Uterus (tissue), 4 donors: ENCODE measurements around the gene PNLIPRP1. TPM values are rescaled to one million over a fixed set of nuclear protein-coding genes. Genes with fewer than 3 reads are reported as not detected.

ENCODE experiments used
- DNase-seq, 2 donors: peaks; one replicate each; pipeline ENCODE4 v3.0.0-alpha.2; 2019 to 2020
- H3K27ac ChIP-seq, 2 donors: fragments of 200-600 bp; sonication (generic); 1 replicate in 1 of 2; 2 replicates in 1 of 2; pipeline ENCODE4 v1.5.1; 2016 to 2018
- H3K27me3 ChIP-seq, 2 donors: fragments of 200-600 bp; sonication (generic); one replicate each; pipeline ENCODE4 v1.5.1; 2018 to 2019; ENCODE audit warnings: control low read depth in 1 of 2
- H3K36me3 ChIP-seq, 2 donors: fragments of 200-600 bp; sonication (generic); one replicate each; pipeline ENCODE4 v1.5.1; 2019; ENCODE audit warnings: control low read depth in 1 of 2
- H3K4me1 ChIP-seq, 2 donors: fragments of 200-600 bp; sonication (generic); one replicate each; pipeline ENCODE4 v1.5.1; 2018 to 2019; ENCODE audit warnings: control low read depth in 1 of 2
- H3K4me3 ChIP-seq, 2 donors: fragments of 200-600 bp; sonication (generic); 1 replicate in 1 of 2; 2 replicates in 1 of 2; pipeline ENCODE4 v1.5.1; 2018 to 2019; ENCODE audit warnings: mild to moderate bottlenecking in 1 of 2
- H3K9me3 ChIP-seq, 2 donors: fragments of 200-600 bp; sonication (generic); one replicate each; pipeline ENCODE4 v1.5.1; 2019; ENCODE audit warnings: control low read depth in 1 of 2
- CTCF ChIP-seq, 4 experiments: fragments of 200-600 bp in 2 of 4; fragments of 450-650 bp in 2 of 4; sonication (generic) in 2 of 4; IDR thresholded peaks; one replicate each; pipeline ENCODE4 v1.5.1; 2016 to 2019; ENCODE audit warnings: antibody characterized with exemption in 4 of 4, mild to moderate bottlenecking in 2 of 4, moderate library complexity in 1 of 4
- POLR2A ChIP-seq, 2 donors: fragments of 450-650 bp; IDR thresholded peaks; one replicate each; pipeline ENCODE4 v1.6.1; 2016; ENCODE audit warnings: antibody characterized with exemption in 2 of 2, mild to moderate bottlenecking in 1 of 2, moderate library complexity in 1 of 2
- intact Hi-C: fragments of 100-400 bp; cut with DNase I; formaldehyde crosslinking; loops from one replicate; pipeline ENCODE4 v1.15.1; 2023; ENCODE audit warnings: low total_unique reads
- total RNA-seq, 4 donors: library from RNA; depleted of rRNA in 3 of 4; stranded (reverse); fragments of >200 nt in 3 of 4; gene quantifications; one replicate each; pipeline versions ENCODE4 v1.1.0 to v1.2.4, GENCODE V29; 2014 to 2023
- donor health status: DM: yes; HTN: yes; CAD: no.

PNLIPRP1 gene
- total RNA-seq, 4 donors from 2014 or later = not detected

GRCh38 chr10:116613471-116613870 is 22.7 kb downstream of the PNLIPRP1 start:
- Histone ChIP-seq H3K27ac (no peak overlapping the region), H3K27me3 (no peaks in the 10 kb centered on the region), H3K4me3 (no peak overlapping the region), H3K4me1 (no peaks in the 10 kb centered on the region), H3K9me3 (no peaks in the 10 kb centered on the region), H3K36me3 (no peaks in the 10 kb centered on the region)
- no peak for TF ChIP-seq POLR2A (IDR thresholded peaks at IDR 0.05)
- TF ChIP-seq CTCF (IDR thresholded peaks at IDR 0.05) = no peak
- DNase-seq = no peak
- intact Hi-C loops = no loop called here

GRCh38 chr10:116614796-116615195 is 24.0 kb downstream of the PNLIPRP1 start:
- Histone ChIP-seq H3K36me3 (no peaks in the 10 kb centered on the region), H3K9me3 (no peaks in the 10 kb centered on the region), H3K4me3 (no peak overlapping the region), H3K27me3 (no peaks in the 10 kb centered on the region), H3K4me1 (no peaks in the 10 kb centered on the region), H3K27ac (no peak overlapping the region)
- DNase-seq = no peak
- TF ChIP-seq POLR2A (IDR thresholded peaks at IDR 0.05) (no peak), CTCF (IDR thresholded peaks at IDR 0.05) (no peak)
- intact Hi-C loops = no loop called here

GRCh38 chr10:116615199-116615776 is 24.5 kb downstream of the PNLIPRP1 start:
- H3K27ac ChIP-seq = no peak overlapping the region
- no peaks in the 10 kb centered on the region for H3K36me3 ChIP-seq
- no peaks in the 10 kb centered on the region for H3K27me3 ChIP-seq
- no peak for DNase-seq
- H3K9me3 ChIP-seq = no peaks in the 10 kb centered on the region
- no peak overlapping the region for H3K4me3 ChIP-seq
- intact Hi-C loops = no loop called here
- TF ChIP-seq CTCF (IDR thresholded peaks at IDR 0.05) (no peak), POLR2A (IDR thresholded peaks at IDR 0.05) (no peak)
- H3K4me1 ChIP-seq = no peaks in the 10 kb centered on the region

- Histone ChIP-seq H3K36me3 (no peaks in the 10 kb centered on the region), H3K4me1 (no peaks in the 10 kb centered on the region), H3K4me3 (no peak within 1 kb of the TSS), H3K27ac (no peak within 1 kb of the TSS), H3K27me3 (no peaks in the 10 kb centered on the region), H3K9me3 (no peaks in the 10 kb centered on the region)
- no peak for TF ChIP-seq CTCF (IDR thresholded peaks at IDR 0.05)
- TF ChIP-seq POLR2A (IDR thresholded peaks at IDR 0.05) = no peak
- intact Hi-C loops = no loop called here
- DNase-seq = no peak
Measured at GRCh38 chr10:116620423-116621400, 30.0 kb downstream of the PNLIPRP1 start, which contains the start of gene PNLIPRP2. Gene PNLIPRP2 (plus strand): TSS chr10:116620953.

- no peaks in the 10 kb centered on the region for H3K36me3 ChIP-seq
- DNase-seq = no peak
- no peaks in the 10 kb centered on the region for H3K4me1 ChIP-seq
- no peak overlapping the region for H3K4me3 ChIP-seq
- intact Hi-C loops = no loop called here
- H3K27me3 ChIP-seq = no peaks in the 10 kb centered on the region
- TF ChIP-seq CTCF (IDR thresholded peaks at IDR 0.05) (no peak), POLR2A (IDR thresholded peaks at IDR 0.05) (no peak)
- no peaks in the 10 kb centered on the region for H3K9me3 ChIP-seq
- no peak overlapping the region for H3K27ac ChIP-seq
Measured at GRCh38 chr10:116621476-116621875, 30.7 kb downstream of the PNLIPRP1 start.
